Left ventricle myocardium inferior (tissue), 1 donor: ENCODE data around the gene PRDM16. TPM values are rescaled to one million over a fixed set of nuclear protein-coding genes. Genes with fewer than 3 reads are reported as not detected.

Experiments used
- DNase-seq: peaks from one replicate; pipeline ENCODE4 v3.0.0-alpha.2; 2020
- H3K27ac ChIP-seq: fragments of 200-600 bp; replicated peaks from 2 replicates; pipeline ENCODE4 v1.8.0; 2021
- H3K27me3 ChIP-seq: fragments of 200-600 bp; 2 replicates; pipeline ENCODE4 v1.8.0; 2021; ENCODE audit warnings: low read depth
- H3K36me3 ChIP-seq: fragments of 200-600 bp; 2 replicates; pipeline ENCODE4 v1.8.0; 2021
- H3K4me1 ChIP-seq: fragments of 200-600 bp; 2 replicates; pipeline ENCODE4 v1.8.0; 2021
- H3K4me3 ChIP-seq: fragments of 200-600 bp; 2 replicates; pipeline ENCODE4 v1.8.0; 2021; ENCODE audit warnings: mild to moderate bottlenecking, moderate library complexity
- H3K9me3 ChIP-seq: fragments of 200-600 bp; replicated peaks from 2 replicates; pipeline ENCODE4 v1.8.0; 2021
- CTCF ChIP-seq: fragments of 200-600 bp; IDR thresholded peaks from 2 replicates; pipeline ENCODE4 v1.8.0; 2021; ENCODE audit warnings: antibody characterized with exemption, mild to moderate bottlenecking, borderline replicate concordance
- intact Hi-C: fragments of 100-400 bp; cut with micrococcal nuclease; formaldehyde crosslinking; loops from one replicate; pipeline ENCODE4 v1.11.0; 2022
- total RNA-seq: library from RNA; stranded (reverse); fragmentation: NEBNext Ultra II Directional; extraction: Animal tissue kit (Norgen Biotek cat#: 25700); gene quantifications from one replicate; pipeline ENCODE4 v1.2.1, GENCODE V29; 2021
- donor health status: DM: no; HTN: yes; CAD: no; lungs with severe emphysema.

Gene PRDM16
- total RNA-seq, 1 donor from 2014 or later, result 16.6 TPM

GRCh38 chr1:3065396-3065795, 3.6 kb upstream of the PRDM16 start:
- Histone ChIP-seq H3K4me1 (peaks cover 65% of the 10 kb centered on the region), H3K9me3 (no peaks in the 10 kb centered on the region), H3K4me3 (peak overlapping the region; percentile 87), H3K27me3 (peaks cover 87% of the 10 kb centered on the region), H3K36me3 (no peaks in the 10 kb centered on the region), H3K27ac (no peak overlapping the region)
- intact Hi-C loops, result loop anchor here (10.0 kb wide), 1 partner anchor 219 kb away; no protein-coding TSS in a partner anchor
- no peak for TF ChIP-seq CTCF
- DNase-seq, result no peak

DNA sequence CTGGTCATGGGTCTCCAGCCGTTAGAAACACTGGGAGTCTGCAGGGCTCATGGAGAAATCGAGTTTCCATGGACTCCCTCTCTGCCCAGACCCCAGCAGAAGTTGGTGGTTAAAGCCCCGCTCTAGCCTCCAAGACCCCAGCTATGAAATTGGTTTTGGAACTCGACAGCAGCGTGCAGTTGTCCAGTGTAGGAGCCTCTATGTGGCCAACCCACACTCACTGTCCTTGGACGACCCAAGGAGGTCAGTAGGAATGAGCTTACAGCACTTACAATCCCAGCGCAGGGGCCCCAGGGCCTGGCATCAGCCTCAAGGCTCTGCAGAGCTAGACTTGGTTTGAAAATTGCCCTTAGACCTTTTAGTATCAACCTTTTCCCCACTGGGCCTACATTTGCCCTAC, 3.2 kb upstream of the PRDM16 start:
- intact Hi-C loops, result loop anchor here (10.0 kb wide), 1 partner anchor 219 kb away; no protein-coding TSS in a partner anchor
- peak overlapping the region; percentile 87 for H3K4me3 ChIP-seq
- peaks cover 68% of the 10 kb centered on the region for H3K4me1 ChIP-seq

GRCh38 chr1:3066250-3066711, 2.7 kb upstream of the PRDM16 start:
- H3K4me1 ChIP-seq, result peaks cover 73% of the 10 kb centered on the region
- H3K9me3 ChIP-seq, result no peaks in the 10 kb centered on the region
- peaks cover 91% of the 10 kb centered on the region for H3K27me3 ChIP-seq
- peak; percentile 71 for TF ChIP-seq CTCF
- intact Hi-C loops, result loop anchor here (10.0 kb wide), 1 partner anchor 219 kb away; no protein-coding TSS in a partner anchor
- peak overlapping the region; percentile 87 for H3K4me3 ChIP-seq
- DNase-seq, result peak; percentile 67
- peak overlapping the region; percentile 96 for H3K27ac ChIP-seq
- H3K36me3 ChIP-seq, result no peaks in the 10 kb centered on the region

More for the DNA sequence above, 3.2 kb upstream of the PRDM16 start:
- H3K27ac ChIP-seq, result peak overlapping the region; percentile 96
- no peaks in the 10 kb centered on the region for H3K36me3 ChIP-seq
- peaks cover 87% of the 10 kb centered on the region for H3K27me3 ChIP-seq
- TF ChIP-seq CTCF, result no peak
- no peaks in the 10 kb centered on the region for H3K9me3 ChIP-seq
- no peak for DNase-seq

DNA sequence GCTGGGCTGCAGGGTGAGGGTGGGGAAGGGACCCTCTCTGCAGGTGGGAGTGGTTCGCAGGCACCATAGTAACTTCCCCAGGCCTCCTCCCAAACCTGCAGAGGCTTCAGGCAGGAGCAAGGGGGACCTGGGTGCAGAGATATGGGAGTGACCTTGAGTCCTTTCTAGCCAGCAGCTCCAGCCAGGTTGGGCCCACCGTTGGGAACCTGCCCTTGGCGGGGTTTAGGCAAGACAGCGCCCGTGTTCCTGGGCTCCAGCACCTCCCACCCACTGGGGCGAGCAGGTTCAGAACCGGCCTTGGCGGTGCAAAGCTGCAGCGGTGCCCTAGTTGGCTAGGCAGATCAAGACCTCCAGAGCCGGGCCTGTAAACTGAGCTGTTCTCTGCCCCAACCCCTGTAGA, 2.2 kb upstream of the PRDM16 start:
- H3K27ac ChIP-seq, result peak overlapping the region; percentile 96
- peaks cover 92% of the 10 kb centered on the region for H3K27me3 ChIP-seq
- peak overlapping the region; percentile 87 for H3K4me3 ChIP-seq
- intact Hi-C loops, result loop anchor here (10.0 kb wide), 1 partner anchor 218 kb away; no protein-coding TSS in a partner anchor
- peaks cover 73% of the 10 kb centered on the region for H3K4me1 ChIP-seq
- H3K36me3 ChIP-seq, result no peaks in the 10 kb centered on the region
- no peak for TF ChIP-seq CTCF
- H3K9me3 ChIP-seq, result no peaks in the 10 kb centered on the region
- DNase-seq, result peak; percentile 13

DNA sequence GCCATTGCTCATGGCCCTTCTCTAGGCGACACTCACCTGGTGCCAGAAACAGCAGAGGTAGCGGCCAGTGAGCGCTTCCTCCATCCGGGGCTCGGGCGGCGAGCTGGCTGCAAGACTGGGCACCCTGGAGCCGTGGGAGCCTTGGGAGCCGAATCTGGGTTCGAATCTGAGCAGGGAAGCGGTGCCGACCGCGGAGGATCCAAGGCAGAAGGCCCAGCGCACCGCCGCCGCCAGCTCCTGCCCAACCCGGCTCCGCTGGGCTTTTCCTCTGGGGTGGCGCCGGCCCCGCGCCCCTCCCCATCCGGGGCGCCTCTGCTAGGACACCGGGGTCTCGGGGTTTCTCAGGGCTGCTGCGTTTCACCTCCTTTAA, 1.7 kb upstream of the PRDM16 start:
- Histone ChIP-seq H3K27me3 (peaks cover 92% of the 10 kb centered on the region), H3K36me3 (no peaks in the 10 kb centered on the region), H3K9me3 (no peaks in the 10 kb centered on the region), H3K4me1 (peaks cover 73% of the 10 kb centered on the region), H3K4me3 (peak overlapping the region; percentile 87), H3K27ac (peak overlapping the region; percentile 96)
- peak; percentile 12 for DNase-seq
- intact Hi-C loops, result loop anchor here (10.0 kb wide), 1 partner anchor 218 kb away; no protein-coding TSS in a partner anchor
- TF ChIP-seq CTCF, result no peak
